GM18907 (cell line): ENCODE data around the gene GPC1.

Experiments used
- ATAC-seq: cut with Tn5 transposase; IDR thresholded peaks from one replicate; pipeline ENCODE4 v1.9.1; 2021; ENCODE audit warnings: mild to moderate bottlenecking, moderate library complexity; ENCODE audit not compliant: unreplicated experiment

Gene GPC1

DNA sequence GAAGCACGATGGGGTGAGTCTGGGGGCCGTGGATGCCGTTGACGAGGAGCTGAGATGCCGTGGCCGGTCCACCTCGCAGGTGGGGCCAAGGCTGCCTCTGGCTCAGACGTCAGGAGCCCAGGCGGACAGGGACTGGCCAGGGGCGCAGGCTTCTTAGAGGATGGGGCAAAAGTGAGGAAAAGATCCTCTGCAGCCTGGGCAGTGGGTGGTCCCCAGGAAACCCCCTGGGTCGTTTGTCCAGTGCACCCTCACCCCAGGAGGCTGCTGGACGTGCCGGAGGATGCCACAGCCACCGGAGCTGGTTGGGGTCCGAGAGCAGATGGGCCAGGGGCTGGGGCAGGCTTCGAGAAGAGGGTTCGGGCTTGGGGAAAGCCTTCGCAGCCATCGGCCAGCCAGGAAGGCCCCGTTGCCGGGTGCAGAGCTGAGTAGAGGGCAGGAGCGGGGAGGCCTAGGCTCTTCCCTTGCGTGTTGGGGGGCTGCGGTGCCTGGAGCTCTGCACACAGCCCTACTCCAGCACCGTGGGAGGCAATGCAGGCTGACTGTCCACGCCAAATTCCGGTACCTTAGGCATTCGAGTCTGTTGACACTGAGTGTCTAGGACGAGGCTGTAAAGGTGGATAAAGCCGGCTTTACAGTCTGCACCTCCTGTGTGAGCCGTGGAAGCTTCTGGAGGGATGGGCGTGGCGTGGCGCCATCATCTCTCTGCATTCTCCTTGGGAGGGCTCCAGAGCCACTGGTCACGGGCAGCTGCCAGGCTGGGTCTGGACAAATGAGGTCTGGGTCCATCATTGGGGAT, 18.8 kb downstream of the GPC1 start:
- no peak for ATAC-seq

GRCh38 chr2:240455272-240455646, 19.8 kb downstream of the GPC1 start:
- no peak for ATAC-seq

DNA sequence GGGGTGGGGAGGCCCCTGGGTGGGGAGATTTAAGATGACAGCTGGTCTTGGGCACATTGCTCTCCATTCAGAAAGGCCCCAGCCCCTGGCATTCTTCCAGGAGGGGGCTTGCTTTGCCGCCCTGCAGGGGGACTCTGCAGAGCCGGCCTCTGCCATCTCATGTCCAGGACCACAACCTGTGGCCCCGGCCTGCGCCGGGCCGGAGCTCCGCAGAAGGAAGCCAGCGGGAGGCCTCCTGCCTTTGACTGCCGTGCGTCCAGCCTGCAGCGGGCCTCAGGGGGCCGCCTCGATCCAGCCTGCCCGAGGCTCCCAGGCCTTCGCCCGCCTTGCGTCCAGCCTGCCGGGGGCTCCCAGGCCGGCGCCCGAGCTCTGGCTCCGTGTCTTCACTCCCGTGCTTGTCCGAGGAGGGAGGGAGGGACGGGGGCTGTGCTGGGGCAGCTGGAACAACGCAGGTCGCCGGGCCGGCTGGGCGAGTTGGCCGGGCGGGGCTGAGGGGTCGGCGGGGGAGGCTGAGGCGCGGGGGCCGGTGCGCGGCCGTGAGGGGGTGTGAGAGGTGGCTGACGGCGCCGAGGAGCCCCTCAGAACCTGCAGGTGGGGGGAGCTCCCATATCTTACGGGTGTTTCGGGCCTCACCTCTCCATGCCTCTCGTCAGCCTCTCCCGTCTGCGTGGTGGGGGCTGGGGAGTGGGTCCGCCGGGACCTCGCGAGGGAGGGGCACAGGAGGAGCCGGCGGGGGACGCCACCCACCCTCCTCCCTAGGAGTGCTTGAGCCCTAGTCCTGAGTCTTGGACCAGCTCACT, 20.4 kb downstream of the GPC1 start:
- no peak for ATAC-seq

DNA sequence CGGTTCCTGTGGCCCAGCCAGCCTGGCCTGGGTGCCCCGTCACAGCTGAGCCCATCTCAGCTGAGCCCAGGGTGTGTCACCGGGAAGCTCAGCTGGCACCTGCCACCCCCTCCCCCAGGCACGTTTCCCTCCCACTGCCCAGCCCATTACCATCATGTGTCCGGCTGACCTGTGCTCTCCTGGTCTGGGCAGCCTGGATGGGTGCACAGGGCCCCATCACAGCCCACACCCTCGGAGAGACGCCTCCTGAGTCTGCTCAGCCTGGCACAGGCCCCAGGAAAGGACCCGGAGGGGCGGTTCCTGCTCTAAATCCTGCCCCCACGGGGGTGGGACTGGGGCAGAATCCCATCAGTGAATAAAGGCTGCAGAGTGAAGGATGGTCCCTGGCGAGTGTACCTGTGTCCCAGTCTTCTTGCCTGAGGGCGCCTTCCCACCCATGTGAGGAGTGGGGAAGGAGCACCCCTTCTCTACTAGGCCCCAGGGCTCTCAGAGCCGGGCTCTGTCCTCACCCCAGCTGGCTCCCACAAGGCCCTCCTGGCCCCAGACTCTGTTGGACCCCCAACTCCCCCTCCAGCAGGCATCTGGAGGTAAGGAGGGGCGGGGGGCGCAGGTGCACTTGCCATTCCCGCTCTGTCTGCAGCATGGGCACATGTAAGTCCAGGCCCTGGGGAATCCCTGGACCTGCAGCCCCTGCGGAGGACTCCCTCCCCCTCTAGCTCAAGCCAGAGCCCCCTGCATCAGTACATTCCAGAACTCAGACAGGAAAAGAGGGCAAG, 21.2 kb downstream of the GPC1 start:
- no peak for ATAC-seq

DNA sequence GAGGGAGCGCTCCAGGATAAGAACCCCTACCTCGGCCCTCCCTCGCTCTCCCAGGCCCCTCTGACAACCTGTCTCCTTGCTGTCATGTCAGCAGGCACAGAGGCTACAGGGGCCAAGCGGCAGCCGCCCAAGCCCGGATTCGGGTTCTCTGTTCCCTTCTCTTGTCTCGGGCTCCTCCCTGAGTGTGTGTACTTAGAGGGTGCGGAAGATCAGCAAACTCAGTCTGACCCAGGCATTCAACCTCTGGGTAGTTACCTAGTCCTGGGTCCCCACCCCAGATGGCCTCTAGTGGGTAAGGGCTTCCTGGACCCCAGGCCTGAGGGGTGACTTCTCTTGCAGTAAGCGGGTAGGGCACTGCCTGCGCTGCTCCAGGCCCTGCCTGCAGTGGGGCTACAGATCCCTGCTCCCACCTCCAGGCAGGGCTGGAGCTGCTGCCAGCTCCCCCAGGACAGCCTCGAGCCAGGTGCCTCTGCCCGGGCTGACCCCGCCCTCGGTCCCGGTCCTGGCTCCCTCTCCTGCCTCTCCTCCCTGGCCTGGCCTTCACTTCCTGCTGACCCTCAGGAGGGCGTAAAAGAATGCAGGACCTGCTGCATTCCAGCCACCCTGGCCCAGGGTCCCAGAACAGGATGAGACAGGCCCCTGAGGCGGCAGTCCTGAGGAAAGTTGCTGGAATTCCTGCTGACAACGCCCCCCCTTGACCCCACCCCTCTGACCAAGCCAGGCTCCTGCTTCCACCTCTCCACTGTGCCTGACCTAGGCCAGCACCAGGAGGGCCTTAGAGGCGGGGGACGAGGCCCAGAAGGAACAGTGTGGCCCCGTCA, 22.0 kb downstream of the GPC1 start:
- no peak for ATAC-seq

DNA sequence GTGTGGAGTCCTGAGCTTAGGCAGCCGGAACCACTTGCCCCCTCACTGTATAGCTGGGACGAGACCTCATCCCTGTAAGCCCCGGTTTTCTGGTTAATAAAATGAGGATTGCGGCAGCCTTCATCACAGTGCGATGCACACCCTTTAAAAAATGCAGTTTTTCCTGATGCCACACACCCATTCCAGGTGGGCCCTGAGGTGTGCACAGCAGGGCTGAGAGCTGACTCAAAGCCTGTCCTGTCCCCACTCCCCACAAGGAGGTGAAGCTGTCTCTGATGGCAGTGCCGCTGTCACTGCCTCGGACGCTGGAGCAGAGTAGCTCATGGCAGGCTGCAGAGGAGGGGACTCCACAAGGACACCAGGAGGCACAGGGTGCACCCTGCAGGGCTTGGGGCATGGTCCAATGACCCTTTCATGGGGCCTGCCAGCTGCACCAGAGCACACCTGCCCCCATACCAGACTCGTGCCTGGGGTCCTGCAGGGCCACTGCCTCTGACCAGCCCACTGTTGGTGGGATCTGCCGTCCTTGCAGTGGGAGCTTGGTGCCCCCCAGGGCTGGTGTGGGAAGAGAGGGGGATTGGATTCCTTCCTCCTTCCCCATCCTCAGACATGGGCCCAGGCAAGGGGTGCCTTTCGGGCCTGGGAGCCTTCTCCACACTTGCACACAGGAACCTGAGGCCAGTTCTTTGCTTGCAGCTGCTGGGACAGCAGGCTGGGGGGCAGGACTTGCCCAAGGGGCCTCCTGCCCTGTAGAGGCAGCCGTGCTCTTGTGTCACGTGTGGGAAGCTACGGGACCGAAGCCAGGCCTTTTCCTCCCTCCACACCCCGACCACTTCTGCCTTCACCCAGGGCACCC, 22.8 kb downstream of the GPC1 start:
- ATAC-seq = no peak

DNA sequence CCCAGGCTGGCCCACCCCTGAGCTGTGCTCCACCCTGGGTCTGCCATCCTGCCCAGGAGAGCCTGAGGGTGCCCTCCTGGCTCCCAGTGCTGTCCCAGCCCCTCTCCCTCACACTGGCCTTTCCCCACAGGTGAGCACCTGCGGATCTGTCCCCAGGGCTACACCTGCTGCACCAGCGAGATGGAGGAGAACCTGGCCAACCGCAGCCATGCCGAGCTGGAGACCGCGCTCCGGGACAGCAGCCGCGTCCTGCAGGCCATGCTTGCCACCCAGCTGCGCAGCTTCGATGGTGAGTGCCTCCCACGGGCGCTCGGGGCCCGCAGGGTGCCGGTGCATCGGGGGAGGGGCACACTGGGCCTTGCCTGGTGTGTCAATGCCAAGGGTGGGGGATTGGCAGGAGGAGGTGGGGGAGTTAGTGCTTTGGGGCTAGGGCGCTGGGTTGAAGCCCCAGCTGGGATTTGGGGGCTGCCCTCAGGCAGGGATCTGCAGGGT, 23.5 kb downstream of the GPC1 start:
- ATAC-seq = no peak

DNA sequence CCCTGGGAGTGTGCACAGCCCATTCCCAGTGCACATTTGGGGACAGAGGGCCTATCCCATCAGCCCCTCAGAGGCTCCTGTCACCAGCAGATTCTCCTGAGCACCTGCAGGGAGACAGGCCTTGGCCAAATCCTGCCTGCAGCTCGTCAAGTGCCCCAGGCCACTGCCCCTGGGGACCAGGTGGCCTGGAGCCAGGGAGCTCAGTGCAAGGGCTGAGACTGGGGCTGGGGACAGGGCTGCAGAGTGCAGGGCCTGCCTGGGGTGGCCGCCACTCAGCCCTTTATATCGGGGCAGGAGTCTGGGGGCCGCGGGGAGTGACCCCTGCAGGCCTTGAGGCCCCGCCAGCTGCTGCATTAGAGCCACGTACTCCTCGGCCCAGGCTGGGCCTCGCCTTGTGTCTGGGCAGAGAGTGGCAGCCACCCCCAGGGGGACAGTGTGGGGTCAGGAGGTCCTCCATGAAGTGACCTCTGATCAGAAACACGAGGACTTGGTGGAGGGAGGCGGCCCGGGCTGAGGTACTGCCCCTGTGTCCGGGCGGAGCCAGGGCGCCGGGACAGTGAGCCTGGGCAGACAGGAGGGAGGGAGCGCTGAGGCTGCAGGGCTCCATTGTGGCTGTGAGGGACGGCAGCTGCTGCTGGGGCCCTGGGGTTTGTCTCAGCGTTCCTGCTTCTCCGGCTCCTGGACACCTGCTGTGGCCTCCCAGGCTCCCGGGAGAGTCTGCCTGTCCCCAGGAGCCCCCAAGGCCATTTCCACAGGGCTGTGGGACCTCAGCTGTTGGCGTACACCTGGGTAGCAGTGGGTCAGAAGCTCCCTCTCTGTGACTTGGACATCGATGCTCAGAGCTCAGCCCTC, 24.2 kb downstream of the GPC1 start:
- ATAC-seq = no peak

GRCh38 chr2:240460253-240460711, 24.8 kb downstream of the GPC1 start:
- no peak for ATAC-seq

DNA sequence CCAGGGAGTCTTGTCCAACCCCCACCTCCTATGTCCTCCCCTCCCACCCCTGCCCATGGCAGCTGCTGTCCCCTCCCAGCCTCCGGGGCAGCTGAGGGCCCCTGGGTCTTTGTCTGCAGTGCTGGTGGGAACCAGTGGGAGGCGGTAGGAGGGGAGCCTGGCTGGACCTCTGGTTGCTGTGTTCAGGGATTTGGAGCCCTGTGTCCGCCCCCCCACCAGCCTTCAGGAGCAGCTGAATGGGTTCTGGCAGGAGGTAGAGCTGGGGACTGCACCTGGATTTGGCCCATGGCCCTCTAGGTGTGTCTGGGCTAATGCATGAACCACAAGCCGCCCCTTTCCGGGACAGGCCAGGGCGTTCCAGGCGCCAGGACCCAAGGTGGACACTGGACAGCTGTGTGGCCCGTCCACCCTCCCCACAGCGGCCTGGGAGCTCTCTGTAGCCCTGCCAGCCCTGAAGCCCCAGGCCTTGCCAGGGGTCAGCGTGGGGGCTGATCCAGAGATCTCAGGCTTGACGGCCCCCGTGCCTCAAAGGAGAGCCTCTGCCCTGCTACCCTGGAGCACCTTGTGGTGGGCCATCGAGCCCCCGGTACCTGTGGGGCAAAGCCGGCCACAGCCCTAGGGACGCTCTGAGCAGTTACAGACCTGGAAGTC, 25.4 kb downstream of the GPC1 start:
- no peak for ATAC-seq

DNA sequence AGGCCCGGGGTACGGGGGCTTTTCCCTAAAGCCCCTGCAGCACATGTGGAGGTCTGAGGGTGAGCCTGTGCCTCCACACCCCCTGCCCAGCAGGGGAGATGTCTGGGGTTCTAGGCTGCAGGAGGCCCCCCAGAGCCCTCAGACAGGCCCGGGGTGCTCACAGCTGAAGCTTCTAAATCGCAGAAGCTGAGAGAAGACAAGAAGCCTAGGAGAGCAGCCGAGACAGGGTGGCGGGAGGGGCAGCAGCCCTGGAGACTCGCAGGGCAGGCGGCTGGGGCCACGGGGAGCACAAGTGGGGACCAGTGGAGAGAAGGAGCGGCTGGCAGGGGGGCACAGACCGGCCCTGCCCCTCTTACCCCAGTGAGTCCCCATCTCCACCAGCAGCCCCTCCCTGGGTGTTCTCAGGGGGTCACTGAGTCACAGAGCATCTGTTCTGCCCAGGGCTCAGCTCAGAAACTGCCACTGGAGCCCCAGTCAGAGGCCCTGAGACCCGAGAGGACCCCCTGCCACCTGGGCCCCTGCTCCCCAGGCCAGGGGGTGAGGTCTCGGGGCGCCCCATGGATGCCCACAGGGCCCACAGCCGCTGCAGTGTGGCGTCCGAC, 26.1 kb downstream of the GPC1 start:
- no peak for ATAC-seq

DNA sequence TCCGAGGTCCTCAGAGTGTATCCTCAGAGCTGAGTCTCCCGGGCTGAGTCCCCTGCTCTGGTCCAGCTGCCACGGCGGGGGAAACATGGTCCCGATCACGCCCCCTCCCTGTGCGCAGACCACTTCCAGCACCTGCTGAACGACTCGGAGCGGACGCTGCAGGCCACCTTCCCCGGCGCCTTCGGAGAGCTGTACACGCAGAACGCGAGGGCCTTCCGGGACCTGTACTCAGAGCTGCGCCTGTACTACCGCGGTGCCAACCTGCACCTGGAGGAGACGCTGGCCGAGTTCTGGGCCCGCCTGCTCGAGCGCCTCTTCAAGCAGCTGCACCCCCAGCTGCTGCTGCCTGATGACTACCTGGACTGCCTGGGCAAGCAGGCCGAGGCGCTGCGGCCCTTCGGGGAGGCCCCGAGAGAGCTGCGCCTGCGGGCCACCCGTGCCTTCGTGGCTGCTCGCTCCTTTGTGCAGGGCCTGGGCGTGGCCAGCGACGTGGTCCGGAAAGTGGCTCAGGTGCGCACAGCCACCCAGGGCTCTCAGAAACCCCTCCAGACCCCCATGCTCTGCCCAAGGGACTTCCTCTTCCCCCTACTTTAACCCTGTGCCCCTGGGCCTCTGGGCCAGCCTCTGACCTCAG, 26.7 kb downstream of the GPC1 start:
- ATAC-seq = no peak

DNA sequence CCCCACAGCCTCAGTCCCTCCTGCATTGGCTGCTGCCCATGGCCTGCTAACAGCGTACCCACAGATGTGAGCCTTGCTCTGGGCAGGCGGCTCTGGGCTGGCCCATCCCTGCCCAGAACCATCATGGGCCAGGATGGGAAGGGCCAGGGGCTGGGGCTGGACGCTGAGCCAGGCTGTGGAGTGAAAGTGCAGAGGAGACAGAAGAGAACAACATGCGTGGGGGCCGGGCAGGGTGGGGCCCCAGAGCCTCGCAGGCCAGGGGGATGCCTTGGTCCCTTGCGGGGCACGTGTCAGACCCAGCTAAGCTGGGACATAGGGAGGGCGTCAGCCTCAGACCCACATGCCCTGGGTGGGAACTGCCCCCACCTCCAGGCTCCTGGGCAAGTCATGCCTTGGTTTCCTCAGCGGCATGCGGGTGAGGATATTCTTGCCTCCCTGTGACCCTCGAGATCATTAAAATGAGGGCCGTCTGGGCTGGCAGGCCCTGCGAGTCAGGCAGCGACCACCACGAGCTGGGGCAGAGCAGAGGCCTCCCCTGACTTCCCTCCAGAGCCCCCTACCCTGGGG, 27.3 kb downstream of the GPC1 start:
- no peak for ATAC-seq

DNA sequence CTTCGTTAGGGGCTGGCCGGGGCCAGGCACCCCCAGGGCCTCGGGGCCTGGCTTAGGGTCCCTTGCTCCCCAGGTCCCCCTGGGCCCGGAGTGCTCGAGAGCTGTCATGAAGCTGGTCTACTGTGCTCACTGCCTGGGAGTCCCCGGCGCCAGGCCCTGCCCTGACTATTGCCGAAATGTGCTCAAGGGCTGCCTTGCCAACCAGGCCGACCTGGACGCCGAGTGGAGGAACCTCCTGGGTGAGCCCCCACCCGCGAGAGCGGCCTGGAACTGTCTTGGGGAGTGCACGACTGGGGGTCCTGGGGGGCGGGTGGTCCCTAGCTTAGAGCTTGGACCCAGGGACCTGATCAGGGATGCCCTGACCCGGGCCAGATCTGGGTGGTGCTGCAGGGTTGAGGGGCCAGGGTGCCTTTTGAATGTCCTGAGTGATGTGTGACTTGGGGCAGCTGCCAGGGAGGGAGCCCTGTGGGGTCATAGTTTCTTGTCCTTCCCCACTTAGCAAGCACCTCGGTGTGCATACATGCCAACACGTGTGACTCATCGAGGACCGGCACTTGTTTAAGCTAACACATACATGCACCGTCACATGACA, 27.9 kb downstream of the GPC1 start:
- ATAC-seq = no peak

GRCh38 chr2:240463866-240464481, 28.5 kb downstream of the GPC1 start:
- no peak for ATAC-seq
